ENCODE data around the gene COL18A1.

- TF ChIP-seq CTCF (IDR thresholded peaks at IDR 0.05) (no peak), REST (IDR thresholded peaks at IDR 0.05; ENCODE audit: insufficient read depth in 1 of 2, low read depth in 2 of 2, low read length in 1 of 2) (no peak), POLR2AphosphoS5 (IDR thresholded peaks at IDR 0.05; ENCODE audit: low read depth, low read length) (peak; percentile 46; the same call in 1 of the 2 replicates), TCF7L2 (IDR thresholded peaks at IDR 0.05; ENCODE audit: low read depth, low read length) (peak; percentile 73; the same call in 1 of the 2 replicates)
Observed at GRCh38 chr21:45469273-45470086, 64.5 kb downstream of the COL18A1 start.

Data from Panc1 (cell line).